ENCODE data around the gene SEMA3D.

Gene SEMA3D

DNA sequence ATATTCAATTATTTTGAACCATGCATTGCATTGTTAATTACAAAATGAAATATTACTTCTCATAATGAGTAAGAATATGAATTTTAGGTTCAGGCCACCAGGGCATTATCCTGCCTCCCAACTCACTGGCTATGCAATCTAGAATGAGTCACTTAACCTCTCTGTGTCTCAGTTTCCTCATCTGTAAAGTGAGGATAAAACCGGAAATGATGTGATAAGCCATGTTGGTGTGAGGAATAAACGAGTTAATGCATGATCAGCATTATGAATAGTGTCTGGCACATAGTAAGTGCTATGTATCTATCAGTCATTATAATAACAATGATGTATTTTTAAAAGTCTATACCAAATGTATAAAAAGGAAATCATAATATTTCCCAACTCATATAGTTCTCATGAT, 85.5 kb downstream of the SEMA3D start:
- Histone ChIP-seq H3K4me2 (ENCODE audit: low read length) (no peak overlapping the region), H3K9ac (no peak overlapping the region), H2AFZ (no peak overlapping the region), H3K4me1 (no peaks in the 10 kb centered on the region), H3K79me2 (no peaks in the 10 kb centered on the region), H3K4me3 (ENCODE audit: low read depth, low read length) (no peak overlapping the region), H3K9me3 (ENCODE audit: control insufficient read depth, low read length) (no peaks in the 10 kb centered on the region), H3K27ac (no peak overlapping the region), H3K36me3 (ENCODE audit: control insufficient read depth, insufficient read depth, low read length) (no peaks in the 10 kb centered on the region), H3K27me3 (ENCODE audit: control insufficient read depth, insufficient read depth, low read length) (no peaks in the 10 kb centered on the region)
- TF ChIP-seq, protein P1, sequence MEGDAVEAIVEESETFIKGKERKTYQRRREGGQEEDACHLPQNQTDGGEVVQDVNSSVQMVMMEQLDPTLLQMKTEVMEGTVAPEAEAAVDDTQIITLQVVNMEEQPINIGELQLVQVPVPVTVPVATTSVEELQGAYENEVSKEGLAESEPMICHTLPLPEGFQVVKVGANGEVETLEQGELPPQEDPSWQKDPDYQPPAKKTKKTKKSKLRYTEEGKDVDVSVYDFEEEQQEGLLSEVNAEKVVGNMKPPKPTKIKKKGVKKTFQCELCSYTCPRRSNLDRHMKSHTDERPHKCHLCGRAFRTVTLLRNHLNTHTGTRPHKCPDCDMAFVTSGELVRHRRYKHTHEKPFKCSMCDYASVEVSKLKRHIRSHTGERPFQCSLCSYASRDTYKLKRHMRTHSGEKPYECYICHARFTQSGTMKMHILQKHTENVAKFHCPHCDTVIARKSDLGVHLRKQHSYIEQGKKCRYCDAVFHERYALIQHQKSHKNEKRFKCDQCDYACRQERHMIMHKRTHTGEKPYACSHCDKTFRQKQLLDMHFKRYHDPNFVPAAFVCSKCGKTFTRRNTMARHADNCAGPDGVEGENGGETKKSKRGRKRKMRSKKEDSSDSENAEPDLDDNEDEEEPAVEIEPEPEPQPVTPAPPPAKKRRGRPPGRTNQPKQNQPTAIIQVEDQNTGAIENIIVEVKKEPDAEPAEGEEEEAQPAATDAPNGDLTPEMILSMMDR (IDR thresholded peaks at IDR 0.05): no peak

DNA sequence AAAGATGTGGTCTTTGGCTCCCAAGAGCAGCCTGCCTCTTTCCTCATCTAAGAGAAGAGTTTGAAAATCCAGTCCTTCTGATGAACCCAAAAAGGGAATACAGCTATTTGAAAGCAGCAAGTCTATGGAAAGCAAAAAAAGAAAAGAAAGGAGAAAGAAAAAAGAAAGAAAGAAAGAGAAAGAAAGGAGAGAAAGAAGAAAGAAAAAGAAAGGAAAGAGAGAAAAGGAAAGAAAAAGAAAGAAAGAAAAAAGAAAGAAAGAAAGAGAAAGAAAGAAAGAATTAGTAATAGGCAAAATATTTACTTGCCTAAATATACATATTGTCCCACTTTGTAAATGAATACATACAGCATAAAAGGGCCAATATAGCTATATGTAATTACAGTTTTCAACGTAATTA, 89.0 kb downstream of the SEMA3D start:
- Histone ChIP-seq H2AFZ (no peak overlapping the region), H3K27me3 (ENCODE audit: control insufficient read depth, insufficient read depth, low read length) (no peaks in the 10 kb centered on the region), H3K9me3 (ENCODE audit: control insufficient read depth, low read length) (no peaks in the 10 kb centered on the region), H3K9ac (no peak overlapping the region), H3K27ac (no peak overlapping the region), H3K4me2 (ENCODE audit: low read length) (no peak overlapping the region), H3K79me2 (no peaks in the 10 kb centered on the region), H3K4me3 (ENCODE audit: low read depth, low read length) (no peak overlapping the region), H3K36me3 (ENCODE audit: control insufficient read depth, insufficient read depth, low read length) (no peaks in the 10 kb centered on the region), H3K4me1 (no peaks in the 10 kb centered on the region)
- TF ChIP-seq, protein P1 (IDR thresholded peaks at IDR 0.05): no peak

DNA sequence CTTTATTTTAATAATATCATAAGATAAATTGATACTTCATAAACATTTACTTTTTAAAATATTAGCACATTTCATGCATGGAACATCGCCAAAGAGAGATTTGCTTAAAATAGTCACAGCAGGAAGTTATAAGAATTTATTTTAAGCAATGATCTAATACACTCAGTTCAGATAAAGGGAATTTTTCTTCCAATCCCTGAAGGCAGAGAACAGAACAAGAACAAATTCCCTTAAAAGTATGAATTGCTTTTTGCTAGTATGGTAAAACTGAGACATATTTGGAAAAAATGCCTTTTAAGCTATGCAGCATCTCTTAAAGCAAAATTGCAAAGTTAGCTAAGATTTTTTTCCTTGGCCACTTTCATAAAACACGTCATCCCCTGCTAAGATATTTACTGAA, 91.0 kb downstream of the SEMA3D start:
- no peak overlapping the region for H2AFZ ChIP-seq
- H3K4me3 ChIP-seq (ENCODE audit: low read depth, low read length): no peak overlapping the region
- TF ChIP-seq, protein P1 (IDR thresholded peaks at IDR 0.05): no peak
- no peak overlapping the region for H3K4me2 ChIP-seq (ENCODE audit: low read length)
- H3K9me3 ChIP-seq (ENCODE audit: control insufficient read depth, low read length): no peaks in the 10 kb centered on the region
- H3K27ac ChIP-seq: no peak overlapping the region
- no peaks in the 10 kb centered on the region for H3K4me1 ChIP-seq
- H3K36me3 ChIP-seq (ENCODE audit: control insufficient read depth, insufficient read depth, low read length): no peaks in the 10 kb centered on the region
- H3K79me2 ChIP-seq: no peaks in the 10 kb centered on the region
- H3K27me3 ChIP-seq (ENCODE audit: control insufficient read depth, insufficient read depth, low read length): no peaks in the 10 kb centered on the region
- H3K9ac ChIP-seq: no peak overlapping the region

DNA sequence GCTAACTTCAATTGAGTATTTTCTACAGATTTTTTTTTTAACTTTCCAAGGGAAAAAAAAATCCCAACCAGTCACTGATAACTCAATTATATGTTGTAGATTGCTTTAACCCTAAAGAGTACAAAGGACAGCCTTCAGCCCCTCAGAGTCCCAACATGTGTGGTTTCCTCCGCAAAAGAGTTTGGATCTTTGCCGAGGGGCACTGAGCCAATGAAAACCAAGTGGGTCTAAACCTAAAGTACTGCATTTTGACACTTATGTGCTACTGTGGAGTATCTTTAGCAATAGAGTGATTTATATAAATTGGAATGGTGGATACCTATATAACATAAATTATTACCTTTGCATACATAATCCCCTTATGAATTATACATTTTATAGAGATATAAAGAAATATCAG, 91.5 kb downstream of the SEMA3D start:
- no peak overlapping the region for H3K27ac ChIP-seq

More for the DNA sequence above, 91.5 kb downstream of the SEMA3D start:
- Histone ChIP-seq H3K79me2 (no peaks in the 10 kb centered on the region), H2AFZ (no peak overlapping the region), H3K9me3 (ENCODE audit: control insufficient read depth, low read length) (no peaks in the 10 kb centered on the region), H3K4me1 (no peaks in the 10 kb centered on the region), H3K27me3 (ENCODE audit: control insufficient read depth, insufficient read depth, low read length) (no peaks in the 10 kb centered on the region), H3K36me3 (ENCODE audit: control insufficient read depth, insufficient read depth, low read length) (no peaks in the 10 kb centered on the region), H3K4me3 (ENCODE audit: low read depth, low read length) (no peak overlapping the region), H3K9ac (no peak overlapping the region), H3K4me2 (ENCODE audit: low read length) (no peak overlapping the region)
- TF ChIP-seq, protein P1 (IDR thresholded peaks at IDR 0.05): no peak
